WTC11 (cell line): Measurements from ENCODE around the gene SBNO1.
"Not testable (repeated sequence)": the region's sequence is repeated elsewhere in the genome, so short reads cannot be mapped to it uniquely, and the experiment has no call there.

Experiments used
- NR1H2 ChIP-seq: sonication (generic); formaldehyde crosslinking; IDR thresholded peaks from 2 replicates; pipeline ENCODE4 v1.9.0; 2021; ENCODE audit warnings: mild to moderate bottlenecking, moderate library complexity, missing genetic modification reagents
- TF ChIP-seq, protein P1 (sequence below): fragments of 200-600 bp; IDR thresholded peaks from 2 replicates; pipeline ENCODE4 v1.8.0; 2022; ENCODE audit warnings: antibody characterized with exemption

DNA sequence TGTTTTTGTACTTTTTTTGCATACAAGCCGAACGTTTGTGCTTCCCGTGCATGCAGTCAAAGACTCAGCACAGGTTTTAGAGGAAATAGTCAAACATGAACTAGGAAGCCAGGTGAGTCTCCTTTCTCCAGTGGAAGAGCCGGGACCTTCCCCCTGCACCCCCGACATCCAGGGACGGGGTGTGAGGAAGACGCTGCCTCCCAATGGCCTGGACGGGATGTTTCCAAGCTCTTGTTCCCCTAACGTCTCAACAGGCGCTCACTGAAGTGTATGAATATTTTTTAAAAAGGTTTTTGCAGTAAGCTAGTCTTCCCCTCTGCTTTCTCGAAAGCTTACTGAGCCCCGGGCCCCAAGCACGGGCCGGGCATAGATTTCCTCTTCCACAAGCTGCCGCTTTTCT, 43.3 kb upstream of the SBNO1 start:
- not testable (repeated sequence) for TF ChIP-seq NR1H2 (CRISPR knock-in tag)
- TF ChIP-seq, protein P1, sequence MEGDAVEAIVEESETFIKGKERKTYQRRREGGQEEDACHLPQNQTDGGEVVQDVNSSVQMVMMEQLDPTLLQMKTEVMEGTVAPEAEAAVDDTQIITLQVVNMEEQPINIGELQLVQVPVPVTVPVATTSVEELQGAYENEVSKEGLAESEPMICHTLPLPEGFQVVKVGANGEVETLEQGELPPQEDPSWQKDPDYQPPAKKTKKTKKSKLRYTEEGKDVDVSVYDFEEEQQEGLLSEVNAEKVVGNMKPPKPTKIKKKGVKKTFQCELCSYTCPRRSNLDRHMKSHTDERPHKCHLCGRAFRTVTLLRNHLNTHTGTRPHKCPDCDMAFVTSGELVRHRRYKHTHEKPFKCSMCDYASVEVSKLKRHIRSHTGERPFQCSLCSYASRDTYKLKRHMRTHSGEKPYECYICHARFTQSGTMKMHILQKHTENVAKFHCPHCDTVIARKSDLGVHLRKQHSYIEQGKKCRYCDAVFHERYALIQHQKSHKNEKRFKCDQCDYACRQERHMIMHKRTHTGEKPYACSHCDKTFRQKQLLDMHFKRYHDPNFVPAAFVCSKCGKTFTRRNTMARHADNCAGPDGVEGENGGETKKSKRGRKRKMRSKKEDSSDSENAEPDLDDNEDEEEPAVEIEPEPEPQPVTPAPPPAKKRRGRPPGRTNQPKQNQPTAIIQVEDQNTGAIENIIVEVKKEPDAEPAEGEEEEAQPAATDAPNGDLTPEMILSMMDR = not testable (repeated sequence)
